Measurements from ENCODE around the gene KCNK7. TPM values are rescaled to one million over a fixed set of nuclear protein-coding genes. Genes with fewer than 3 reads are reported as not detected.
A peak's percentile ranks its signal among the peaks of the same experiment; 100 is the strongest.

Gene KCNK7
- total RNA-seq, 1 donor from 2014 or later = 1.1 TPM

DNA sequence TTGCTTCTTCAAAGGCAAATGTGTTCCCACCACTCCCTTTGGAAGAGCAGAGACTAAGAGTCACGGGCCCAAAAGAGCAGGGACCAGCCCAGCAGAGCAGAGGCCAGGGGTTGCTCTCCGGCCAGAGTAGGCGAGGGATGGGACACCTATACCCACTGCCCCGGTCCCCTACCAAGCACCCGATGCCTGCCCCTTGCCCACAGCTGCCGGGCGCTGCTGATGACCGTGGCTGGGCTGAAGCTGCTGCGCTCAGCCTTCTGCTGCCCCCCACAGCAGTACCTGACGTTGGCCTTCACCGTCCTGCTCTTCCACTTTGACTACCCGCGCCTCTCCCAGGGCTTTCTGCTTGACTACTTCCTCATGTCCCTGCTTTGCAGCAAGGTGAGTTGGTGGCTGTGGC lies 31.6 kb upstream of the KCNK7 start:
- TF ChIP-seq, protein P1, sequence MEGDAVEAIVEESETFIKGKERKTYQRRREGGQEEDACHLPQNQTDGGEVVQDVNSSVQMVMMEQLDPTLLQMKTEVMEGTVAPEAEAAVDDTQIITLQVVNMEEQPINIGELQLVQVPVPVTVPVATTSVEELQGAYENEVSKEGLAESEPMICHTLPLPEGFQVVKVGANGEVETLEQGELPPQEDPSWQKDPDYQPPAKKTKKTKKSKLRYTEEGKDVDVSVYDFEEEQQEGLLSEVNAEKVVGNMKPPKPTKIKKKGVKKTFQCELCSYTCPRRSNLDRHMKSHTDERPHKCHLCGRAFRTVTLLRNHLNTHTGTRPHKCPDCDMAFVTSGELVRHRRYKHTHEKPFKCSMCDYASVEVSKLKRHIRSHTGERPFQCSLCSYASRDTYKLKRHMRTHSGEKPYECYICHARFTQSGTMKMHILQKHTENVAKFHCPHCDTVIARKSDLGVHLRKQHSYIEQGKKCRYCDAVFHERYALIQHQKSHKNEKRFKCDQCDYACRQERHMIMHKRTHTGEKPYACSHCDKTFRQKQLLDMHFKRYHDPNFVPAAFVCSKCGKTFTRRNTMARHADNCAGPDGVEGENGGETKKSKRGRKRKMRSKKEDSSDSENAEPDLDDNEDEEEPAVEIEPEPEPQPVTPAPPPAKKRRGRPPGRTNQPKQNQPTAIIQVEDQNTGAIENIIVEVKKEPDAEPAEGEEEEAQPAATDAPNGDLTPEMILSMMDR (IDR thresholded peaks at IDR 0.05) = no peak
- H3K27ac Mint-ChIP-seq = no peak overlapping the region
- DNase-seq (no peak), ATAC-seq (ENCODE audit: low read depth) (no peak)
- no peaks in the 10 kb centered on the region for H3K27me3 Mint-ChIP-seq
- ChIA-PET CTCF (interaction anchor here (1.7 to 3.9 kb wide), 5 partner anchors 12 to 143 kb away, joined by 12 to 29 read pairs (median 18); partner anchors contain the start of genes KAT5 and SIPA1), POLR2A (interaction anchor here (0.5 to 5.2 kb wide), 3 partner anchors 12 to 505 kb away, joined by 3 to 62 read pairs (median 18); partner anchors contain the start of genes FAU and SIPA1)
- H3K4me1 Mint-ChIP-seq = peaks cover 6% of the 10 kb centered on the region
- H3K36me3 Mint-ChIP-seq (ENCODE audit: low read depth) = peaks cover 76% of the 10 kb centered on the region
- H3K4me3 Mint-ChIP-seq = no peak overlapping the region
- no peaks in the 10 kb centered on the region for H3K9me3 Mint-ChIP-seq
- intact Hi-C loops (cut with micrococcal nuclease) = no loop called here

- no peaks in the 10 kb centered on the region for H3K9me3 Mint-ChIP-seq
- CTCF ChIA-PET = interaction anchor here (0.8 to 3.9 kb wide), 18 partner anchors 9 to 234 kb away, joined by 3 to 29 read pairs (median 4); partner anchors contain the start of genes AP5B1, KAT5 and SIPA1
- intact Hi-C loops (cut with micrococcal nuclease) = loop anchor here (1.0 kb wide), 6 partner anchors 13 to 364 kb away; partner anchors contain the start of gene SIPA1
Observed at GRCh38 chr11:65625628-65626342, 30.2 kb upstream of the KCNK7 start.

DNA sequence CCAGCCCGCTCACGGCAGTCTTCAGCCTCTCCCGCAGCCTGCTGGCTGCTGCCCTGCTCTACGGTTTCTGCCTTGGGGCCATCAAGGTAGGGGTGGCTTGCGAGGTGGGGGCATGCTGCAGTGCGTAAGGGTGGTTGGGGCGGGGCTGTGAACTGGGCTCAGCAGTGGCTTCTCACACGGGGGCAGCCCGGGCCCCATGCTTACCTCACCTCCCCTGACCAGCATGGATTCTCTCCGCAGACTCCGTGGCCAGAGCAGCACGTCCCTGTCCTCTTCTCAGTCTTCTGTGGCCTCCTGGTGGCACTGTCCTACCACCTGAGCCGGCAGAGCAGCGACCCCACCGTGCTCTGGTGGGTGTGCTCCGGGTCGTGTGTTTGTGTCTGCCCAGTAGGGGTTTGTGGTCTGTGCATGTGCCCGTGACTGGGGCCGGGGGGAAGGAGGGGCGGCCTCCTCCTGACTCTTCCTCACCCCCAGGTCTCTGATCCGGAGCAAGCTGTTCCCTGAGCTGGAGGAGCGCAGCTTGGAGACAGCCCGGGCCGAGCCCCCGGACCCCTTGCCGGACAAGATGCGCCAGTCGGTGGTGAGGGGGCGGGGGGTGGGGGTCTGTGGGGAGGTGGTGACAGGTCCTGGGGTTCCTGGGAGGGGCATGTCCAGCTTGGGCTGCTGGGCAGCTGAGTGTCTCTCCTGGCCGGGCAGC lies 29.5 kb upstream of the KCNK7 start:
- TF ChIP-seq, protein P1 (IDR thresholded peaks at IDR 0.05) = no peak
- Mint-ChIP-seq H3K27ac (no peak overlapping the region), H3K9me3 (no peaks in the 10 kb centered on the region), H3K4me1 (peaks cover 8% of the 10 kb centered on the region), H3K4me3 (no peak overlapping the region), H3K36me3 (ENCODE audit: low read depth) (peaks cover 79% of the 10 kb centered on the region), H3K27me3 (no peaks in the 10 kb centered on the region)
- CTCF ChIA-PET = interaction anchor here (0.9 to 3.9 kb wide), 17 partner anchors 9 to 235 kb away, joined by 3 to 29 read pairs (median 4); partner anchors contain the start of genes AP5B1, KAT5 and SIPA1
- POLR2A ChIA-PET = interaction anchor here (1.0 to 5.2 kb wide), 9 partner anchors 10 to 234 kb away, joined by 3 to 62 read pairs (median 4); partner anchors contain the start of genes AP5B1, KAT5, PCNX3 and SIPA1
- DNase-seq (no peak), ATAC-seq (ENCODE audit: low read depth) (no peak)
- intact Hi-C loops (cut with micrococcal nuclease) = no loop called here

More at GRCh38 chr11:65625628-65626342, 30.2 kb upstream of the KCNK7 start:
- POLR2A ChIA-PET = interaction anchor here (0.6 to 5.2 kb wide), 12 partner anchors 11 to 234 kb away, joined by 3 to 62 read pairs (median 4); partner anchors contain the start of genes AP5B1, KAT5, PCNX3 and RELA
- H3K27ac Mint-ChIP-seq = peak overlapping the region; percentile 52
- H3K36me3 Mint-ChIP-seq (ENCODE audit: low read depth) = peaks cover 82% of the 10 kb centered on the region
- H3K27me3 Mint-ChIP-seq = no peaks in the 10 kb centered on the region
- DNase-seq (peak; percentile 65), ATAC-seq (ENCODE audit: low read depth) (peak; percentile 96)
- TF ChIP-seq, protein P1 (IDR thresholded peaks at IDR 0.05) = no peak
- H3K4me1 Mint-ChIP-seq = peaks cover 8% of the 10 kb centered on the region
- no peak overlapping the region for H3K4me3 Mint-ChIP-seq

GRCh38 chr11:65623852-65624616 lies 28.4 kb upstream of the KCNK7 start:
- intact Hi-C loops (cut with micrococcal nuclease) = no loop called here
- H3K27ac Mint-ChIP-seq = no peak overlapping the region
- no peak overlapping the region for H3K4me3 Mint-ChIP-seq
- DNase-seq = no peak
- H3K27me3 Mint-ChIP-seq = no peaks in the 10 kb centered on the region
- TF ChIP-seq, protein P1 (IDR thresholded peaks at IDR 0.05) = no peak
- peaks cover 80% of the 10 kb centered on the region for H3K36me3 Mint-ChIP-seq (ENCODE audit: low read depth)
- CTCF ChIA-PET = interaction anchor here (1.1 kb wide), 1 partner anchor 14 kb away, joined by 4 read pairs; the partner anchor contains the start of gene SIPA1
- ATAC-seq (ENCODE audit: low read depth) = no peak
- POLR2A ChIA-PET = interaction anchor here (1.0 to 5.2 kb wide), 3 partner anchors 9 to 15 kb away, joined by 3 to 62 read pairs (median 5); partner anchors contain the start of genes PCNX3 and SIPA1
- no peaks in the 10 kb centered on the region for H3K9me3 Mint-ChIP-seq
- peaks cover 11% of the 10 kb centered on the region for H3K4me1 Mint-ChIP-seq

Measured in activated B cell treated with CpG ODN at 0.5 μM for 24 hours (primary cell).